Neutrophil (primary cell): Measurements from ENCODE around the gene RCVRN.

Experiments
- H3K27ac ChIP-seq: fragments of 200-600 bp; sonication (generic); 2 replicates; pipeline ENCODE4 v1.5.1; 2016; ENCODE audit warnings: mild to moderate bottlenecking, moderate library complexity
- H3K27me3 ChIP-seq: fragments of 200-600 bp; sonication (generic); 2 replicates; pipeline ENCODE4 v1.6.0; 2016; ENCODE audit warnings: mild to moderate bottlenecking
- H3K36me3 ChIP-seq: fragments of 200-600 bp; sonication (generic); 2 replicates; pipeline ENCODE4 v1.5.1; 2017
- H3K4me1 ChIP-seq, 2 experiments: fragments of 200-600 bp in 1 of 2; sonication (generic) in 1 of 2; 1 replicate in 1 of 2; 2 replicates in 1 of 2; pipeline versions ENCODE4 v1.5.1 to v1.6.1; 2013 to 2016; ENCODE audit warnings: low read depth in 1 of 2, low read length in 1 of 2, mild to moderate bottlenecking in 1 of 2, moderate library complexity in 1 of 2; ENCODE audit not compliant: control insufficient read depth in 1 of 2, insufficient read depth in 1 of 2
- H3K4me3 ChIP-seq, 2 experiments: fragments of 200-600 bp in 1 of 2; sonication (generic) in 1 of 2; 1 replicate in 1 of 2; 2 replicates in 1 of 2; pipeline ENCODE4 v1.5.1; 2013 to 2016; ENCODE audit warnings: low read depth in 1 of 2, low read length in 1 of 2, mild to moderate bottlenecking in 1 of 2, moderate library complexity in 1 of 2
- H3K9me3 ChIP-seq: fragments of 200-600 bp; sonication (generic); 2 replicates; pipeline ENCODE4 v1.5.1; 2016
- TF ChIP-seq, protein P1 (sequence below): fragments of 200-600 bp; sonication (generic); IDR thresholded peaks from 2 replicates; pipeline ENCODE4 v1.5.1; 2016; ENCODE audit warnings: antibody characterized with exemption

Gene RCVRN

GRCh38 chr17:9936095-9936494 lies 31.0 kb upstream of the RCVRN start:
- peaks cover 6% of the 10 kb centered on the region in 2 experiments for H3K4me1 ChIP-seq
- H3K27me3 ChIP-seq, result no peaks in the 10 kb centered on the region
- H3K9me3 ChIP-seq, result no peaks in the 10 kb centered on the region
- peaks cover 98% of the 10 kb centered on the region for H3K36me3 ChIP-seq
- H3K27ac ChIP-seq, result no peak overlapping the region
- TF ChIP-seq, protein P1, sequence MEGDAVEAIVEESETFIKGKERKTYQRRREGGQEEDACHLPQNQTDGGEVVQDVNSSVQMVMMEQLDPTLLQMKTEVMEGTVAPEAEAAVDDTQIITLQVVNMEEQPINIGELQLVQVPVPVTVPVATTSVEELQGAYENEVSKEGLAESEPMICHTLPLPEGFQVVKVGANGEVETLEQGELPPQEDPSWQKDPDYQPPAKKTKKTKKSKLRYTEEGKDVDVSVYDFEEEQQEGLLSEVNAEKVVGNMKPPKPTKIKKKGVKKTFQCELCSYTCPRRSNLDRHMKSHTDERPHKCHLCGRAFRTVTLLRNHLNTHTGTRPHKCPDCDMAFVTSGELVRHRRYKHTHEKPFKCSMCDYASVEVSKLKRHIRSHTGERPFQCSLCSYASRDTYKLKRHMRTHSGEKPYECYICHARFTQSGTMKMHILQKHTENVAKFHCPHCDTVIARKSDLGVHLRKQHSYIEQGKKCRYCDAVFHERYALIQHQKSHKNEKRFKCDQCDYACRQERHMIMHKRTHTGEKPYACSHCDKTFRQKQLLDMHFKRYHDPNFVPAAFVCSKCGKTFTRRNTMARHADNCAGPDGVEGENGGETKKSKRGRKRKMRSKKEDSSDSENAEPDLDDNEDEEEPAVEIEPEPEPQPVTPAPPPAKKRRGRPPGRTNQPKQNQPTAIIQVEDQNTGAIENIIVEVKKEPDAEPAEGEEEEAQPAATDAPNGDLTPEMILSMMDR, result no peak
- no peak overlapping the region for H3K4me3 ChIP-seq

DNA sequence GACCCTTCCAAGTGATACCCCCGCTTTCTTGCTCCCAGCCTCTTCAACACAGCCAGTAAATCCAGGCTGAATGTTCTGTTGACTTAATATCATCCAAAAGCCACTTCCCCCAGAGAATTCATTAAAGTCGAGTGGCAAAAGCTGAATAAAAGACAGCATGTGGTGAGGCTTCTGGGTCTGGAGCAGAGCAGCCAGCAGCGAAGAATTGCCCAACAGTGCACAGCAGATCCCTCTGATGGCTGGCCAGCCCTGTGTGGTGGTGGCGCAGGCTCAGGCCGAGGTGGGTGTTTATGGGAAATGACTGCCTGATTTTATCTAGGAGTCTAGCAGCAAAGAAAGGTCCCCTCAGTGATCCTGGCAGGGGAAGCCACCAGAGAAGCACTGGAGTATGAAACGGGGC lies 30.3 kb upstream of the RCVRN start:
- H3K4me1 ChIP-seq, result peaks cover 13% of the 10 kb centered on the region in 2 experiments
- peaks cover 96% of the 10 kb centered on the region for H3K36me3 ChIP-seq
- no peaks in the 10 kb centered on the region for H3K27me3 ChIP-seq
- no peak overlapping the region for H3K27ac ChIP-seq
- H3K9me3 ChIP-seq, result no peaks in the 10 kb centered on the region
- TF ChIP-seq, protein P1, result no peak
- no peak overlapping the region for H3K4me3 ChIP-seq

- TF ChIP-seq, protein P1, result no peak
- H3K36me3 ChIP-seq, result peaks cover 85% of the 10 kb centered on the region
Observed at GRCh38 chr17:9934331-9934730, 29.3 kb upstream of the RCVRN start.

GRCh38 chr17:9932491-9932890 lies 27.4 kb upstream of the RCVRN start:
- no peaks in the 10 kb centered on the region for H3K27me3 ChIP-seq
- H3K27ac ChIP-seq, result no peak overlapping the region
- no peak overlapping the region for H3K4me3 ChIP-seq
- TF ChIP-seq, protein P1, result no peak
- H3K9me3 ChIP-seq, result no peaks in the 10 kb centered on the region
- peaks cover 76% of the 10 kb centered on the region for H3K36me3 ChIP-seq
- peaks cover 20 to 21% of the 10 kb centered on the region in 2 experiments for H3K4me1 ChIP-seq

More at GRCh38 chr17:9934331-9934730, 29.3 kb upstream of the RCVRN start:
- H3K4me1 ChIP-seq, result peaks cover 20 to 21% of the 10 kb centered on the region in 2 experiments
- no peaks in the 10 kb centered on the region for H3K27me3 ChIP-seq
- H3K4me3 ChIP-seq, result no peak overlapping the region
- no peaks in the 10 kb centered on the region for H3K9me3 ChIP-seq
- no peak overlapping the region for H3K27ac ChIP-seq

DNA sequence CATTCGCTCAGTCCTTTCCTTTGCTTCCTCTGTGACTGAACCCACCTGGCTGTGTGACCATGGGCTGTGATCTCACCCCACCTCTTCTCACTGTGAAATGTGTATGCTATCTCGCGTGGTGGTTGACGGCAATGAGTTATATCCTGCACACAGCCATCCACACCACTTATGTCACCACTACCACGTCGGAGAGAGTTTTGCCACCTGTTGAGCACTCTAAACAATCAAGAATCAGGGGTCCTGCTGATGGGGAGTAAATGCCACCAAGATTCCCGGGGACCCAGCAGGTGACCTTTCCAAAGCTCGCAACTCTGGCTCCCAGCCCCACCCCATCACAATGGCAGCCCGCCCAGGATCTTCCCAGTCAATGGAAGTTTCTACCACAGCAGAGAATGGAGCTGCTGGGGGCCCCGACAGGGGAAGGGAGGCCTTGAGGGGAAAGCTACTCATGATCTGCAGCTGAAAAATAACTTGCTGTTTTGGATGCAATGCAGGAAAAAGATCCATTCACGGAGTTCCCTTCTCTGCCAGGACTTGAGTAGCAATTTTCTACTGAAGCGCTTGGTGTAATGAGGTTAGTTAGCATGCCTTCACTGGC lies 26.2 kb upstream of the RCVRN start:
- H3K36me3 ChIP-seq, result peaks cover 71% of the 10 kb centered on the region
- no peak overlapping the region for H3K4me3 ChIP-seq
- H3K27me3 ChIP-seq, result no peaks in the 10 kb centered on the region
- H3K9me3 ChIP-seq, result no peaks in the 10 kb centered on the region
- TF ChIP-seq, protein P1, result no peak
- peak overlapping the region; percentile 49 for H3K27ac ChIP-seq
- peaks cover 20 to 21% of the 10 kb centered on the region in 2 experiments for H3K4me1 ChIP-seq
